Parathyroid adenoma (tissue), 2 donors: ENCODE results near the gene POU2F3.

ENCODE experiments used
- H2AFZ ChIP-seq: fragments of 300-600 bp; sonication (generic); one replicate; pipeline ENCODE4 v1.7.0; 2017; ENCODE audit warnings: antibody characterized with exemption, mild to moderate bottlenecking
- H3K27ac ChIP-seq: fragments of 300-600 bp; sonication (generic); one replicate; pipeline ENCODE4 v1.7.0; 2017
- H3K27me3 ChIP-seq: fragments of 300-600 bp; sonication (generic); one replicate; pipeline ENCODE4 v1.7.0; 2017; ENCODE audit warnings: low read length; ENCODE audit not compliant: control insufficient read depth, insufficient read depth
- H3K36me3 ChIP-seq: fragments of 300-600 bp; sonication (generic); one replicate; pipeline ENCODE4 v1.7.0; 2017; ENCODE audit warnings: low read length; ENCODE audit not compliant: control insufficient read depth, insufficient read depth
- H3K4me1 ChIP-seq: fragments of 300-600 bp; sonication (generic); one replicate; pipeline ENCODE4 v1.7.0; 2017; ENCODE audit warnings: control low read depth
- H3K4me2 ChIP-seq: fragments of 300-600 bp; sonication (generic); one replicate; pipeline ENCODE4 v1.7.0; 2017; ENCODE audit warnings: low read length
- H3K4me3 ChIP-seq: fragments of 300-600 bp; sonication (generic); one replicate; pipeline ENCODE4 v1.7.0; 2017; ENCODE audit warnings: low read depth, low read length
- H3K79me2 ChIP-seq: fragments of 300-600 bp; sonication (generic); one replicate; pipeline ENCODE4 v1.7.0; 2017; ENCODE audit warnings: control low read depth
- H3K9ac ChIP-seq: fragments of 300-600 bp; sonication (generic); one replicate; pipeline ENCODE4 v1.7.0; 2017; ENCODE audit warnings: mild to moderate bottlenecking
- H3K9me3 ChIP-seq: fragments of 300-600 bp; sonication (generic); one replicate; pipeline ENCODE4 v1.7.0; 2017; ENCODE audit warnings: low read length; ENCODE audit not compliant: control insufficient read depth
- CTCF ChIP-seq: fragments of 300-600 bp; sonication (generic); IDR thresholded peaks from one replicate; pipeline ENCODE4 v1.7.0; 2017; ENCODE audit warnings: antibody characterized with exemption, mild to moderate bottlenecking
- donor health status: primary hyperparathyroidism.

POU2F3 gene

GRCh38 chr11:120305286-120305685 lies 65.3 kb downstream of the POU2F3 start:
- TF ChIP-seq CTCF = no peak
- Histone ChIP-seq H3K36me3 (no peaks in the 10 kb centered on the region), H3K9ac (no peak overlapping the region), H3K27me3 (no peaks in the 10 kb centered on the region), H3K4me2 (no peak overlapping the region), H3K4me3 (no peak overlapping the region), H3K9me3 (no peaks in the 10 kb centered on the region), H3K27ac (no peak overlapping the region), H3K4me1 (peaks cover 20% of the 10 kb centered on the region), H2AFZ (no peak overlapping the region), H3K79me2 (no peaks in the 10 kb centered on the region)

- no peaks in the 10 kb centered on the region for H3K9me3 ChIP-seq
- no peak overlapping the region for H3K27ac ChIP-seq
- H3K4me2 ChIP-seq = no peak overlapping the region
- H3K36me3 ChIP-seq = no peaks in the 10 kb centered on the region
- H2AFZ ChIP-seq = no peak overlapping the region
- H3K79me2 ChIP-seq = no peaks in the 10 kb centered on the region
- H3K4me1 ChIP-seq = peaks cover 9% of the 10 kb centered on the region
- TF ChIP-seq CTCF = no peak
- H3K27me3 ChIP-seq = no peaks in the 10 kb centered on the region
- no peak overlapping the region for H3K9ac ChIP-seq
- no peak overlapping the region for H3K4me3 ChIP-seq
These were observed 66.7 kb downstream of the POU2F3 start for GRCh38 chr11:120306519-120307242.

GRCh38 chr11:120307476-120307875 lies 67.5 kb downstream of the POU2F3 start:
- no peak overlapping the region for H3K27ac ChIP-seq
- H3K27me3 ChIP-seq = no peaks in the 10 kb centered on the region
- H3K9me3 ChIP-seq = no peaks in the 10 kb centered on the region
- no peak overlapping the region for H2AFZ ChIP-seq
- TF ChIP-seq CTCF = no peak
- no peak overlapping the region for H3K9ac ChIP-seq
- H3K36me3 ChIP-seq = no peaks in the 10 kb centered on the region
- peaks cover 4% of the 10 kb centered on the region for H3K4me1 ChIP-seq
- H3K4me2 ChIP-seq = no peak overlapping the region
- H3K79me2 ChIP-seq = no peaks in the 10 kb centered on the region
- H3K4me3 ChIP-seq = no peak overlapping the region

- H2AFZ ChIP-seq = no peak overlapping the region
- TF ChIP-seq CTCF = no peak
- no peaks in the 10 kb centered on the region for H3K79me2 ChIP-seq
- H3K36me3 ChIP-seq = no peaks in the 10 kb centered on the region
- no peak overlapping the region for H3K9ac ChIP-seq
- H3K4me2 ChIP-seq = no peak overlapping the region
- H3K4me3 ChIP-seq = no peak overlapping the region
- H3K27me3 ChIP-seq = no peaks in the 10 kb centered on the region
- no peaks in the 10 kb centered on the region for H3K4me1 ChIP-seq
- H3K27ac ChIP-seq = no peak overlapping the region
- H3K9me3 ChIP-seq = no peaks in the 10 kb centered on the region
These were observed 68.1 kb downstream of the POU2F3 start for GRCh38 chr11:120308081-120308480.

- Histone ChIP-seq H3K27me3 (no peaks in the 10 kb centered on the region), H3K79me2 (no peaks in the 10 kb centered on the region), H3K9ac (no peak overlapping the region), H3K9me3 (no peaks in the 10 kb centered on the region), H3K4me3 (no peak overlapping the region), H2AFZ (no peak overlapping the region), H3K4me1 (no peaks in the 10 kb centered on the region), H3K4me2 (no peak overlapping the region), H3K36me3 (no peaks in the 10 kb centered on the region), H3K27ac (no peak overlapping the region)
- no peak for TF ChIP-seq CTCF
These were observed 70.9 kb downstream of the POU2F3 start for GRCh38 chr11:120310870-120311269.
